Measurements from ENCODE around the gene ZBP1. TPM values are rescaled to one million over a fixed set of nuclear protein-coding genes. Genes with fewer than 3 reads are reported as not detected.

Gene ZBP1
- total and polyA plus RNA-seq, 7 donors = 0.36 to 17.2 (median 1.2) TPM; not detected in 2

DNA sequence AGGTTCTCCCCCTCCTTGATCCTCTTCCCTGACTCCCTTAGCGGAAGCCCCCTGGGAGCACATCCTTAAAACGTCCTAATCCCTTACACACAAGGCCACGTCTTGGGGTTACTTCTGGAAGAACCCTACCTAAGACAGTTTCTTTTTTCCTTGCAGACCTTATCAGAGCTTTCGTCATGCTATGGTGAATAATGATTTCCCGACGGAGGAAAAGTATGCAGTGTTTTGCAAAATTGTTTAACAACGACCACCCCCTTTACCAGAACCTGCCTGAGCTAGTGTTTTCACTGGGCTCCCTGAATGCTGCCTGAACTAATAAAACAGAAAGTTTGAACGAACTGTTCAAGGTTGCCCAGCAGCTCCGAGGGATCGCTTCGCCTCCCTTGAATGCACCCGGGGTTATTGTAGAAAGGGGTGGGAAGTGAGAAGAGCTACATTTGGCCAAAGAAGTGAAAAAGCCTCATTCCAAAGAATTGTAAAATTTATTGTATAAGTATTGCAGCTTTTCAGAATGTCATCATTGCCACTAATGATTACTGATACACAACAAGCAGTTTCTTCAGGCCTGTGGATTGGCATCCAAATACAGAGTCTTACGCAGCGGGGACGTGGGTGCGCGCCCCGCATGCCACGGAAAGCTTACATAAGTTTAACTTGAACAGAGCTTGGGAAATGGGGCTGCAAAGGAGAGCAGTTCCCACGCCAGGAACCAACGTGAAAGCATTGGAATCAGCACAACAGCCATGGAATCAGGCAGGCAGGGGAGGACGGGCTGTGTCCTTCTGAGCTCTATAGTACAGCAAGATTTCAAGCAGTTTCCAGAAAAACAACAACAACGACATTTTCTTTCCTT lies 27.9 kb upstream of the ZBP1 start:
- Histone ChIP-seq H3K4me1 (no peaks in the 10 kb centered on the region), H3K36me3 (peaks cover 0 to 23% (median 6%) of the 10 kb centered on the region in 4 donors), H3K4me3 (no peak overlapping the region), H3K9me3 (peaks cover 0 to 4% (median 0%) of the 10 kb centered on the region in 4 donors), H3K27ac (no peak overlapping the region), H3K27me3 (no peaks in the 10 kb centered on the region)
- WGBS, 2 donors = 86 to 89% methylated on average over 23 of the region's 23 CpGs
- DNase-seq = no peak
- intact Hi-C loops (cut with DNase I) = no loop called here
- no peak for TF ChIP-seq EP300 (IDR thresholded peaks at IDR 0.05)
- TF ChIP-seq, protein P1, sequence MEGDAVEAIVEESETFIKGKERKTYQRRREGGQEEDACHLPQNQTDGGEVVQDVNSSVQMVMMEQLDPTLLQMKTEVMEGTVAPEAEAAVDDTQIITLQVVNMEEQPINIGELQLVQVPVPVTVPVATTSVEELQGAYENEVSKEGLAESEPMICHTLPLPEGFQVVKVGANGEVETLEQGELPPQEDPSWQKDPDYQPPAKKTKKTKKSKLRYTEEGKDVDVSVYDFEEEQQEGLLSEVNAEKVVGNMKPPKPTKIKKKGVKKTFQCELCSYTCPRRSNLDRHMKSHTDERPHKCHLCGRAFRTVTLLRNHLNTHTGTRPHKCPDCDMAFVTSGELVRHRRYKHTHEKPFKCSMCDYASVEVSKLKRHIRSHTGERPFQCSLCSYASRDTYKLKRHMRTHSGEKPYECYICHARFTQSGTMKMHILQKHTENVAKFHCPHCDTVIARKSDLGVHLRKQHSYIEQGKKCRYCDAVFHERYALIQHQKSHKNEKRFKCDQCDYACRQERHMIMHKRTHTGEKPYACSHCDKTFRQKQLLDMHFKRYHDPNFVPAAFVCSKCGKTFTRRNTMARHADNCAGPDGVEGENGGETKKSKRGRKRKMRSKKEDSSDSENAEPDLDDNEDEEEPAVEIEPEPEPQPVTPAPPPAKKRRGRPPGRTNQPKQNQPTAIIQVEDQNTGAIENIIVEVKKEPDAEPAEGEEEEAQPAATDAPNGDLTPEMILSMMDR (IDR thresholded peaks at IDR 0.05) = no peak
- TF ChIP-seq POLR2A (IDR thresholded peaks at IDR 0.05) = no peak
- no peak for TF ChIP-seq POLR2AphosphoS5 (IDR thresholded peaks at IDR 0.05)

DNA sequence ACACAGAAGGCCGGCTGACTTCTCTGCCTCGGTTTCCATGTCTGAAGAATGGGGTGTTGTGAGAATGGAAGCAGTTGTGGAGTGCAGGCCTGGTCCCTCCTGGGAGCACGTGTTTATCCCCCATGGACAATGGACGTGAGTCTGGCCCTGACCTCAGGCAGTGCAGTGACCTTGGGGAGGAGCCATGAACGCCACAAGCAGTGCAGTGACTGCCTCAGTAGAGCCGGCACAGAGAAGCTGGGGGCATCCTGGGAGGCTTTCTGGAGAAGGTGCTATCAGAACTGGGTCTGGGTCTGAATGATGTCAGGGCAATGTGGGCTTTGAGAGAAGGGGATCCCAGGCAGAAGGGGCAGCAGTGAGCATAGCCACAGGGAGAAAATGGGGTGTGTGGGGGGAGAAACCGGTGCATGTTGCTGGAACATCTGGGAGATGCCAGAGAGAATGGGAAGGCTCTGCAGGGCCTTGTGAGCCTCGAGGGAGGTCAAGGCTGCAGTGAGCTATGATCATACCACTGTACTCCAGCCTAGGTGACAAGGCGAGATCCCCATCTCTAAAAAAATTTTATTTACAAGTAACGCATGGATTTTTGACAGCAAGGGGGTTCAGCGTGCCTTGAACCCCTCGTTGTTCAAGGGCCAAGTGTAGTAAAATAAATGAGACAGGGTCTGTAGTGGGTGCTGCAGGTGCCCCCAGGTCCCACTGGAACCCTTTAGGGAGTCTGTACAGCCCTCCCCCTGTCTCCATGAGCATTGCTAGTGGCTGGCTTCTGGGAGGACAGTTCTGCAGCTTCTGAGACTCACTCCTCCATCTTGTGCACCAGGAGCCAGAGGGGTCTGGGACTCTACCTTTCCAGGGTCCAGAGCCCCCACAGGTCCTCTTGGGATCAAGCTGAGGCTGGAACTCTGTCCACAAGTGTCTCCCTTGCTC lies 27.0 kb upstream of the ZBP1 start:
- H3K27ac ChIP-seq = no peak overlapping the region
- no peaks in the 10 kb centered on the region for H3K27me3 ChIP-seq
- H3K4me1 ChIP-seq = no peaks in the 10 kb centered on the region
- peaks cover 0 to 4% (median 0%) of the 10 kb centered on the region in 4 donors for H3K9me3 ChIP-seq
- no peak overlapping the region for H3K4me3 ChIP-seq
- intact Hi-C loops (cut with DNase I) = no loop called here
- H3K36me3 ChIP-seq = peaks cover 0 to 15% (median 3%) of the 10 kb centered on the region in 4 donors
- no peak for TF ChIP-seq POLR2AphosphoS5 (IDR thresholded peaks at IDR 0.05)
- no peak for DNase-seq
- WGBS, 2 donors = 72 to 84% methylated on average over 12 of the region's 12 CpGs

DNA sequence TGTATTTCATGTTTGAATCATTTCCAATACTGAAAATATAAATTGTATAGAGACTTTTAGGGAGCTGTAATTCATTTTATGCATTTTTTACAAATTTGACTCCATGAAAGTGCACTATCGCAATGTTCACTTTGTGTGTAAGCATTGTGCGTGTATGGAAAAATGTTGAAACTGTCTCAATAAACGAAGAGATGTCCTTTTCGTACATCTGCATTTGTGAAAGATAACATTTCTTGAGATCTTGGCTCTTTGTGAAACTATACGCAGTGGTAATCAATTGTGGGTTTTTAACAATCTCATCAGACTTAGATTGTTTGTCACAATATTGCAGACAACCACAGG lies 18.6 kb upstream of the ZBP1 start:
- Histone ChIP-seq H3K36me3 (no peaks in the 10 kb centered on the region), H3K4me1 (no peaks in the 10 kb centered on the region), H3K27ac (no peak overlapping the region), H3K4me3 (no peak overlapping the region), H3K27me3 (no peaks in the 10 kb centered on the region), H3K9me3 (peaks cover 0 to 3% (median 0%) of the 10 kb centered on the region in 4 donors)
- TF ChIP-seq EP300 (IDR thresholded peaks at IDR 0.05) (no peak), POLR2A (IDR thresholded peaks at IDR 0.05) (no peak), POLR2AphosphoS5 (IDR thresholded peaks at IDR 0.05) (no peak)
- TF ChIP-seq, protein P1 (IDR thresholded peaks at IDR 0.05) = no peak
- WGBS, 2 donors = 83 to 86% methylated on average over 5 of the region's 5 CpGs
- no peak for DNase-seq
- intact Hi-C loops (cut with DNase I) = no loop called here

DNA sequence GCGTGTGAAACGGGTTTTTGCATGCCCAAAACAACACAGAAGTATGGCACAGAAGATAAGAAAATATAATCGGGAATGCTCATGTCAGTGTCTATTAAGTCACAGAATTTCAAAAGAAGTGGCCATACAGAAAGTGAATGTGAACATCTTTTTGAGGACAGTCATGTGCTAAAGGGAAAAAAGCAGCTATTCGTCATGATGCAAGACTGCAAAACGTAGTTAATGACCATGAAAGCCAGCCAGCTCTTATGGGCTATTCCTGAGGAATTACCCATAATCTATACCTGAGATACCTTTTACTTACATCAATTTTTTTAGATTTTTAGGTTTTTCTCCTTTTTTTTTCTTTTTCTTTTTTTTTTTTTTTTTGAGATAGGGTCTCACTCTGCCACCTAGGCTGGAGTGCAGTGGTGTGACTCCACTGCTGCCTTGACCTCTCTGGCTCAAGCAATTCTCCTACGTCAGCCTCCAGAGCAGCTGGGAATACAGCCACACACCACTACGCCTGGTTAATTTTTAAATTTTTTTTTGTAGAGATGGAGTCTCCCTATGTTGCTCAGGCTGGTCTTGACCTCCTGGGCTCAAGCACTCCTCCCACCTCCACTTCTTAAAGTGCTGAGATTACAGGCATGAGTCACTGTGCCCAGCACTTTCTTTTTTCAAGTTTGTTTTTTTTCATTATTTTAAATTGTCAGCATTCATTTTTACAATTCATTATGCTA lies 18.1 kb upstream of the ZBP1 start:
- Histone ChIP-seq H3K36me3 (no peaks in the 10 kb centered on the region), H3K9me3 (peaks cover 0 to 3% (median 0%) of the 10 kb centered on the region in 4 donors), H3K4me3 (no peak overlapping the region), H3K27me3 (no peaks in the 10 kb centered on the region), H3K4me1 (no peaks in the 10 kb centered on the region), H3K27ac (no peak overlapping the region)
- 73 to 78% methylated on average over 7 of the region's 7 CpGs for WGBS, 2 donors
- no peak for DNase-seq
- intact Hi-C loops (cut with DNase I) = no loop called here
- no peak for TF ChIP-seq POLR2AphosphoS5 (IDR thresholded peaks at IDR 0.05)
- TF ChIP-seq EP300 (IDR thresholded peaks at IDR 0.05) = no peak
- TF ChIP-seq, protein P1 (IDR thresholded peaks at IDR 0.05) = no peak
- TF ChIP-seq POLR2A (IDR thresholded peaks at IDR 0.05) = no peak
